GM12875 (cell line): ENCODE measurements around the gene BCL11B.

Experiments
- H3K4me3 ChIP-seq: one replicate; pipeline ENCODE4 v1.5.1; 2011; ENCODE audit warnings: low read depth, low read length, control low read depth
- CTCF ChIP-seq: IDR thresholded peaks from 2 replicates; pipeline ENCODE4 v1.5.1; 2011; ENCODE audit warnings: low read depth, mild to moderate bottlenecking, control low read depth, inconsistent platforms, low read length, moderate library complexity, borderline replicate concordance; ENCODE audit not compliant: insufficient read depth

Gene BCL11B

GRCh38 chr14:99236386-99237138 is 35.4 kb downstream of the BCL11B start:
- no peak overlapping the region for H3K4me3 ChIP-seq
- TF ChIP-seq CTCF, result no peak

GRCh38 chr14:99235582-99236320 is 36.2 kb downstream of the BCL11B start:
- no peak overlapping the region for H3K4me3 ChIP-seq
- no peak for TF ChIP-seq CTCF

GRCh38 chr14:99234961-99235571 is 36.9 kb downstream of the BCL11B start:
- TF ChIP-seq CTCF, result no peak
- H3K4me3 ChIP-seq, result no peak overlapping the region

GRCh38 chr14:99234355-99234754 is 37.6 kb downstream of the BCL11B start:
- no peak overlapping the region for H3K4me3 ChIP-seq
- TF ChIP-seq CTCF, result no peak

GRCh38 chr14:99233222-99234035 is 38.6 kb downstream of the BCL11B start:
- TF ChIP-seq CTCF, result no peak
- H3K4me3 ChIP-seq, result no peak overlapping the region

GRCh38 chr14:99232714-99233214 is 39.2 kb downstream of the BCL11B start:
- no peak for TF ChIP-seq CTCF
- no peak overlapping the region for H3K4me3 ChIP-seq
